SJSA1 (cell line): ENCODE results near the gene CCNQ. TPM values are rescaled to one million over a fixed set of nuclear protein-coding genes. Genes with fewer than 3 reads are reported as not detected.
A peak's percentile ranks its signal among the peaks of the same experiment; 100 is the strongest.

Experiments used
- DNase-seq, 2 experiments: peaks; one replicate each; pipeline ENCODE4 v3.0.0-alpha.2; 2015 to 2020; ENCODE audit warnings: low spot score in 2 of 2, low read depth in 1 of 2
- H3K27ac ChIP-seq: fragments of 250-450 bp; sonication (Bioruptor Pico); 2 replicates; pipeline ENCODE4 v1.5.1; 2020; ENCODE audit warnings: mild to moderate bottlenecking, moderate library complexity
- H3K27me3 ChIP-seq: fragments of 250-450 bp; sonication (Bioruptor Pico); replicated peaks from 2 replicates; pipeline ENCODE4 v1.5.1; 2020; ENCODE audit warnings: mild to moderate bottlenecking, moderate library complexity
- H3K36me3 ChIP-seq: fragments of 250-450 bp; sonication (Bioruptor Pico); 2 replicates; pipeline ENCODE4 v1.5.1; 2020; ENCODE audit warnings: mild to moderate bottlenecking
- H3K4me1 ChIP-seq: fragments of 250-450 bp; sonication (Bioruptor Pico); replicated peaks from 2 replicates; pipeline ENCODE4 v1.6.1; 2021; ENCODE audit warnings: mild to moderate bottlenecking
- H3K4me3 ChIP-seq: fragments of 250-450 bp; sonication (Bioruptor Pico); 2 replicates; pipeline ENCODE4 v1.5.1; 2020; ENCODE audit warnings: mild to moderate bottlenecking
- H3K9me3 ChIP-seq: fragments of 250-450 bp; sonication (Bioruptor Pico); replicated peaks from 2 replicates; pipeline ENCODE4 v1.5.1; 2020; ENCODE audit warnings: mild to moderate bottlenecking
- total RNA-seq: library from RNA; depleted of rRNA; stranded (reverse); fragments of >200 nt; shearing (Covaris generic); gene quantifications from 2 replicates; pipeline ENCODE4 v1.2.3, GENCODE V29; 2014

Gene CCNQ
- total RNA-seq, 1 experiment from 2014 or later, result 39.9 TPM

DNA sequence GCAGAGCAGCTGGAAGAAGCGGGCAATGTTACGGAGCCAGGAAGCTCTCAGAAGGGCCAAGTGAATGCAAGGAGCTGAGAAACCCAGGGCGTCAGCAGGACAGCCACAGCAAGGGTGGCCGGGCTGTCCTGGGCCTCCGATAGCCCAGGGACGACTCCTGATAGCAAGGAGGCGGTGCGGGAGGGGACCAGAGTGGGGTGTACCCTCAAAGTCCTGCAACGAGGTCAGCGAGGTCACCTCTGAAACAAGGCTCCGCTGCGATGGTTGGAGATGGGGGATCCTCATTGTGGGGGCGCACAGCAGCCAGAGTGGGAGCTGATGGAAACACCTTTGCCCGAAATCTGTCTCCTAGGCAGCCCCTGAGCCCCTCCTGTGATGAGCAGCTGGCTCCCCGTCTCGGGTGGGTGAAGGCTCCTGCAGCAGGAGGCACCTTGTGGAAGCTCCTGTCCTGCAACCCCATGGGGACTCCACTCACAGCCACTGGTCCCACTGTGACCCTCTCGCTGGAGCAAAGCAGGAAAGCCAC, 4.3 kb upstream of the CCNQ start:
- Histone ChIP-seq H3K9me3 (no peaks in the 10 kb centered on the region), H3K27me3 (no peaks in the 10 kb centered on the region), H3K4me1 (peaks cover 3% of the 10 kb centered on the region; the same call in 1 of the 2 replicates), H3K4me3 (no peak overlapping the region), H3K36me3 (no peaks in the 10 kb centered on the region), H3K27ac (no peak overlapping the region)
- no peak for DNase-seq

- Histone ChIP-seq H3K4me1 (peaks cover 9% of the 10 kb centered on the region; the same call in 1 of the 2 replicates), H3K27ac (no peak overlapping the region), H3K27me3 (no peaks in the 10 kb centered on the region), H3K9me3 (no peaks in the 10 kb centered on the region), H3K4me3 (no peak overlapping the region), H3K36me3 (no peaks in the 10 kb centered on the region)
- no peak for DNase-seq
These were observed 3.7 kb upstream of the CCNQ start for GRCh38 chrX:153602601-153603000.

DNA sequence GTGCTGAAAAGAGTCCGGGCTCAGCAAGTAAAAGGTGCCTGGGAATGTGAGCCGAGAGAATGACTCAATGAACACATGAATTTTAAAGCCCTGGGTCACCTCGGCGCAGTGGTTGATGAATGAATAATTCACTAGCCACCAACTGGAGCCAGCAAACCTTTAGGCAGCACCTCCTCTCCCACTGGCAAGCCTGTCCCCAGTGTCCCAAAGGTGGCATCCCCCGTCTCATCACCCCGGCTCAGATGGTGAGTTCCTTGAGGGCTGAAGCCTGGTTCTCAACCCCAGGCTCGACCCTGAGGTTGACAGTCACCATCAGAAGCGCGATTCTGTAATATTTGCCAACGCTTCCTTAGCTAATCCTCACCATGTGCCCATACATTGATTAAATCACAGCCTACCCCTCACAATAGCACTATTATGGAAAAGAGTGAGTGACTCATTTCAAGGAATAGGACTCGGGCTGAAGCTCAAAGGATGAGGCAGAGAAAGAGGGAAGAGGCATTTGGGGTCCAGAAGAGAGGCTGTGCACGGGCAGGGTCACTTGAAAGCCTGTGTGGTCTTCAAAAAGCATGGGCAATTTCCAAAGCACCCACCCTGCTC, 2.7 kb upstream of the CCNQ start:
- DNase-seq, result no peak
- H3K27me3 ChIP-seq, result no peaks in the 10 kb centered on the region
- H3K4me3 ChIP-seq, result no peak overlapping the region
- H3K36me3 ChIP-seq, result no peaks in the 10 kb centered on the region
- H3K9me3 ChIP-seq, result no peaks in the 10 kb centered on the region
- H3K4me1 ChIP-seq, result peaks cover 9% of the 10 kb centered on the region; the same call in 1 of the 2 replicates
- no peak overlapping the region for H3K27ac ChIP-seq

DNA sequence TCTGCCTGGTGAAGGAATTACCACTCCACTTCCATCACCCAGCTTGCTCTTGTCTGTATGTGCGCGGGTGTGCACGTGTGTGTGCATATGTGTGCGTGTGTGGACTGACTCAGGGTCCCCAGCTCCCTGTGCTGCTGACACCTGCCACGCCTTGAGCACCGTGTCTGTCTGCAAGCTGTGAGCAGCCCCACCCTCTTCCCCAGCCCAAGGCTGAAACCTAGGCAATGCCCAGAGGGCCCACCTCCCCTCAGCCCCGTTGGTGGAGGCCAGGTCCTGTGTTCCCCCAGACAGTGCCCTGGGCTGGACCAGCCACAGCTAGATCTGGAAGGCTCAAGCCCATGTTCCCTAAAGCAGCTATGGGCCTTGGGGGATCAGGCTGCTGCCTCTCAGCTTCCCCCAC, 2.0 kb upstream of the CCNQ start:
- no peak overlapping the region for H3K27ac ChIP-seq
- no peaks in the 10 kb centered on the region for H3K36me3 ChIP-seq
- H3K4me3 ChIP-seq, result no peak overlapping the region
- no peak for DNase-seq
- H3K4me1 ChIP-seq, result peaks cover 9% of the 10 kb centered on the region; the same call in 1 of the 2 replicates
- H3K9me3 ChIP-seq, result no peaks in the 10 kb centered on the region
- no peaks in the 10 kb centered on the region for H3K27me3 ChIP-seq

GRCh38 chrX:153600032-153600373, 1.1 kb upstream of the CCNQ start:
- Histone ChIP-seq H3K36me3 (no peaks in the 10 kb centered on the region), H3K9me3 (no peaks in the 10 kb centered on the region), H3K4me3 (peak overlapping the region; percentile 91), H3K4me1 (peaks cover 9% of the 10 kb centered on the region; the same call in 1 of the 2 replicates), H3K27ac (no peak overlapping the region), H3K27me3 (no peaks in the 10 kb centered on the region)
- DNase-seq, result peak in 1 of 2 experiments; percentile 1

GRCh38 chrX:153599192-153600031, 473 bp upstream of the CCNQ start:
- H3K9me3 ChIP-seq, result no peaks in the 10 kb centered on the region
- peak; percentile 78 to 85 for DNase-seq
- peak overlapping the region; percentile 25 for H3K27ac ChIP-seq
- H3K27me3 ChIP-seq, result no peaks in the 10 kb centered on the region
- H3K4me3 ChIP-seq, result peak overlapping the region; percentile 91
- H3K4me1 ChIP-seq, result peaks cover 9% of the 10 kb centered on the region; the same call in 1 of the 2 replicates
- no peaks in the 10 kb centered on the region for H3K36me3 ChIP-seq

DNA sequence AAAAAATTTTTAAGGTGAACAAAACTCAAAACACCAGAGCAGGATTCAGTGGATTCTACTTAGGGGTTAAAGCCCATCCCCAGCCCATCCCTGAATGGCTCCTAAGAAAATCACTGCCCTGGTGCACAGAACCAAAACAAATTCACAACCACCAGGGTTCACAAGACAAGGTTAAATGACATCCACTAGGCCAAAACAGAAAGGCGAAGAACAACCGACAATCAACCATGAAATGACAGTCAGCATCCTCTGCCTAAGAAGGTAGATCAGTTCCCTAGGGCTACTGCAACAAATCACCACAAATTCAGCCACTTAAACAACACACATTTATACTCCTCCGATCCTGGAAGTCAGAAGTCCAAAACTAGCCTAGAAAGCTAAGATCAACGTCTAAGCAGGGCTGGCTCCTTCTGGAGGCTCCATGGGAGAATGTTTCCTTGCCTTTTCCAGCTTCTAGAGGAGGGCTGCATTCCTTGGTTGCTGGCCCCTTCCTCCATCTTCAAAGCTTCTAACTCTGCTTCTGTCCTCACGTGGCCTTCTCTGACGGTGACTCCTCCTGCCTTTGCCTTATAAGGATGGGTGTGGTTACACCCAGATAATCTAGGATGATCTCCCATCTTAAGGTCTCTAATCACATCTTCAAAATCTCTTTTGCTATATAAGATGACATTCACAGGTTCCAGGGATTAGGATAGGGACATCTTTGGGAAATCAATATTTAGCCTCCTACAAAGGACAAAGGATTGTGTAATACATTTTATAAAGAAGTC, 1.8 kb downstream of the CCNQ start:
- H3K4me1 ChIP-seq, result peaks cover 9% of the 10 kb centered on the region; the same call in 1 of the 2 replicates
- no peak overlapping the region for H3K4me3 ChIP-seq
- H3K9me3 ChIP-seq, result no peaks in the 10 kb centered on the region
- H3K36me3 ChIP-seq, result 0 out of 2 replicates have a peak, but pooled peaks cover 3% of the 10 kb centered on the region
- H3K27ac ChIP-seq, result no peak overlapping the region
- no peaks in the 10 kb centered on the region for H3K27me3 ChIP-seq
- no peak for DNase-seq

GRCh38 chrX:153595859-153596857, 2.8 kb downstream of the CCNQ start:
- no peak for DNase-seq
- Histone ChIP-seq H3K4me1 (peaks cover 9% of the 10 kb centered on the region; the same call in 1 of the 2 replicates), H3K9me3 (no peaks in the 10 kb centered on the region), H3K27me3 (no peaks in the 10 kb centered on the region), H3K4me3 (no peak overlapping the region), H3K36me3 (0 out of 2 replicates have a peak, but pooled peaks cover 3% of the 10 kb centered on the region), H3K27ac (no peak overlapping the region)

DNA sequence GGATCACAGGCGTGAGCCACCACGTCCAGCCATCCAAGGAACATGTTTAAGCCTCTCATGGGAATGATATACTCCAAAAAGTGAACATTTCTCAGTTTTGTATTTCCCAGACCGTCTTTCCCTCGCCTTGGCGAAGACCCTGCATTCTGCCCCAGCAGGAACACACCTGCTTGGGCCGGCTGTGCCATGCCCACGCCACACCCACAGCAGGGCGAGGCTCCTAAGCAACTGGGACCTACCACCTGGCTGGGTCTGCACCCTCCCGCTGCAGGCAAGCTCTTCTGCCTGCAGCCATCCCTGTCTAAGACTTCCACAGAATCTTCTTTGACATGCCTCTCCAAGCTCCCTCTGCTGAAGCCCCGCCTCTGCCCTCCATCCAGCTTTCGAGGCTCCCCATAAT, 3.6 kb downstream of the CCNQ start:
- no peak overlapping the region for H3K27ac ChIP-seq
- no peaks in the 10 kb centered on the region for H3K27me3 ChIP-seq
- H3K4me1 ChIP-seq, result peaks cover 9% of the 10 kb centered on the region; the same call in 1 of the 2 replicates
- no peak overlapping the region for H3K4me3 ChIP-seq
- H3K9me3 ChIP-seq, result no peaks in the 10 kb centered on the region
- no peak for DNase-seq
- 0 out of 2 replicates have a peak, but pooled peaks cover 3% of the 10 kb centered on the region for H3K36me3 ChIP-seq

- peaks cover 7% of the 10 kb centered on the region; the same call in 1 of the 2 replicates for H3K4me1 ChIP-seq
- no peak overlapping the region for H3K27ac ChIP-seq
- H3K36me3 ChIP-seq, result 0 out of 2 replicates have a peak, but pooled peaks cover 3% of the 10 kb centered on the region
- no peak for DNase-seq
- H3K27me3 ChIP-seq, result no peaks in the 10 kb centered on the region
- H3K4me3 ChIP-seq, result no peak overlapping the region
- H3K9me3 ChIP-seq, result no peaks in the 10 kb centered on the region
These were observed 5.0 kb downstream of the CCNQ start for GRCh38 chrX:153593811-153594500.

DNA sequence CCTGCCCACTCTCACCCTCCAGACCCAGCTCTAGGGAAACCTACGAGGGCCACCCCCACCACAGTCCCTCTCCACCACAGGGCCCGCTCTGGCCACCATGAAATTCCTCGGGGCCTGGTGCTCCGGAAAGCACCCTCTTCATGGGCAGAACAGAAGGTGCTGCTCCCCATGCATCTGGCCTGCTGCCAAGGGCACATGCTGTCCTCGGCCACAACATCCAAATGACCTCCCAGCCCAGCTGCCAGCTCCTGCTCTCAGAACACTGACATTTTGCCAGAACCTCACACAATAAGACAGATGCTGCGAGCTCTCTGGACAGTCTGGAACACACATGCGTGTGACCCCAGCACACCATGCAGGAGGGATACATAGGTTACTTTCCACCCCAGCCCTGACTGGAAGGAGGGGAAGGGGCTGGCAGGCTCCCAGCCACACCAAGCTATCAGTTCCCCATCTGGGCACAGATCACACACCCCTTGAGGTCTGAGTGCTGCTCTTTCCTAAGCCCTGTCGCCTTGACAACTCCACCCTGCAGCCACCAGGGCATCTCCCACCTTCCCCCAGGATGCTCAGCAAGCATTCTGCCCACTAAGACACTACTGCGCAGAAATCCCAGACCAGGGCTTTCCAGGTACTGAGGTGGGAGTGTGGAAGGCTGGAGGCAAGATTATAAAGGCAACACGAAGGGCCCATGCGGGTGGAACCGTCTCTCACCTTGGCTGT, 5.8 kb downstream of the CCNQ start:
- Histone ChIP-seq H3K27me3 (no peaks in the 10 kb centered on the region), H3K36me3 (0 out of 2 replicates have a peak, but pooled peaks cover 3% of the 10 kb centered on the region), H3K4me1 (peaks cover 6% of the 10 kb centered on the region; the same call in 1 of the 2 replicates), H3K27ac (no peak overlapping the region), H3K4me3 (no peak overlapping the region), H3K9me3 (no peaks in the 10 kb centered on the region)
- no peak for DNase-seq
